Hippocampal formation (tissue), 2 donors: ENCODE results near the gene FBLN2.

Source experiments
- DNase-seq, 2 donors: peaks; one replicate each; lab custom pipeline; 2025; lab: John Stamatoyannopoulos, UW

The FBLN2 gene

GRCh38 chr3:13566769-13567310 is 17.9 kb downstream of the FBLN2 start:
- DNase-seq: no peak

DNA sequence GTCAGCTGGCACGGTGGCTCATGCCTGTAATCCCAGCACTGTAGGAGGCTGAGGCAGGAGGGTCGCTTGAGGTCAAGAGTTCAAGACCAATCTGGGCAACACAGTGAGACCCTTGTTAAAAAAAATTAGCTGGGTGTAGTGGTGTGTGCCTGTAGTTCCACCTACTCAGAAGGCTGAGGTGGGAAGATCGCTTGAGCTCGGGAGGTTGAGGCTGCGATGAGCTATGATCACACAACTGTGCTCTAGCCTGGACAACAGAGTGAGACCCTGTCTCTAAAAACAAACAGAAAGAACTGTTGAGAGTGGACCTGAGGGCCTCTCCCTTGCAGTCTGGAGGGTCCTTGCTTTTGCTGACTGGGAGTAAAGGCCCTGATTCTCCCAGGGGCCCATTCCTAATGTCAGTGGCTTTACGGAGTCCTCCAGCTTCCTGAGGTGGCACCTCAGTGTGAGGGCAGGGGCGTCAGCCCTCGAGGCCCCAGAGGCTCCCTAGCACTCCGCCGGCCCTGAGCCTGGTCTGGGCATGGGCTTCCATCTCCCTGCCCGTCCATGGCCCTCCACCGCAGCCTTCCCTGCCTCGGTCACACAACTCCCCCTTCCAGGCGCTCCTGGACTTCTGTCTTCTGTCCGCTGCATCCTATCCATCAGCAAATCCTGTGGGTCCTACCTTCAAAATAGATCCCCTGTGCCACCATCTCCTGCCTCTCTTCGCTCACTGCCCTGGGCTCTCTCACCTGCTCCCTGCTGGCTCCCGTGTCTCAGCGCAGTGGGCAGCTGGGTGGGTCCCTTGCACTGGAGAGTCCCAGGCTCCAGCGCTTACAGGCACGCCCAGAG is 19.0 kb downstream of the FBLN2 start:
- no peak for DNase-seq

DNA sequence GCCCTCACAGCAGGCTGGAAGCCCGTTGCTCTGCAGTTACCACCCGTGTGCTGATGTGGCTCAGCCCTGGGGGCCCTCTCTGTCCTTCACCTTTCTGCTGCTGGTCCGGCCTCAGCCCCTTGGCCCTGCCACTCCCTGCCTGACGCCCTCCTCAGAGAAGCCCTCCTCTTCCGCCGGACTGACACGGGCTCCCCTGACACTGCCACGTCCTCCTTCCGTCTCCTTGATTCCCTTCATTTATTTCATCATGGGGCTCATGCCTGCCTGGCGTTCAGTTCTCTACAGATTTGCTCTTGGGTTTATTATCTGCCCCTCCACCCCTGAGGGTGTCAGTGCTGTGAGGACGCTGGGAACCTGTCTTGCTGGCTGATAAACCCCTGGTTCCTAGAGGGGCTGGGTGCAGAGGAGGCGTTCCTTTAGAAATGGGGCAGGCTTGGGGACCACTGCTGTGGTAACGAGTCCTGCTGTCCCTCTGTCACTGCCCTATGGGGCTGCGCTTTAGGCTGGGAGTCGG is 19.6 kb downstream of the FBLN2 start:
- no peak for DNase-seq

DNA sequence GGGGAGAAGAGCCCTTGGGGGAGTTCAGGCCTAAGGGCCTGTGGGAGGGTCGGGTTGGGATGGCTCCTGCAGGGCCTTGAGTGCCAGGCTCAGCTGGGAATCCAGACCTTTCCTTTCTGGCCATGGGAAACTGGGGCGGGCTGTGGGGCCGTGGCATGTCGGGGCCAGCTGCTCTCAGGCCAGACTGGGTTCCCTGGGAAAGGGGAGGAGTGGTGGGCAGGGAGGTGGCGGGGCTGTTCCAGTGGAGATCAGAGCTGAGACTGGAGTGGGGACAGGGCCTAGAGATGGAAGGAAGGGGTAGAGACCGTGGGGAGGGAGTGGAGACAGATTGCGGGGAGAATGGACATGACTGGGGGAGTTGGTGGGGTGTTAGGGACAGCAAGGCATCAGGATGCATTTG is 20.3 kb downstream of the FBLN2 start:
- no peak for DNase-seq

GRCh38 chr3:13569641-13570390 is 20.9 kb downstream of the FBLN2 start:
- no peak for DNase-seq

DNA sequence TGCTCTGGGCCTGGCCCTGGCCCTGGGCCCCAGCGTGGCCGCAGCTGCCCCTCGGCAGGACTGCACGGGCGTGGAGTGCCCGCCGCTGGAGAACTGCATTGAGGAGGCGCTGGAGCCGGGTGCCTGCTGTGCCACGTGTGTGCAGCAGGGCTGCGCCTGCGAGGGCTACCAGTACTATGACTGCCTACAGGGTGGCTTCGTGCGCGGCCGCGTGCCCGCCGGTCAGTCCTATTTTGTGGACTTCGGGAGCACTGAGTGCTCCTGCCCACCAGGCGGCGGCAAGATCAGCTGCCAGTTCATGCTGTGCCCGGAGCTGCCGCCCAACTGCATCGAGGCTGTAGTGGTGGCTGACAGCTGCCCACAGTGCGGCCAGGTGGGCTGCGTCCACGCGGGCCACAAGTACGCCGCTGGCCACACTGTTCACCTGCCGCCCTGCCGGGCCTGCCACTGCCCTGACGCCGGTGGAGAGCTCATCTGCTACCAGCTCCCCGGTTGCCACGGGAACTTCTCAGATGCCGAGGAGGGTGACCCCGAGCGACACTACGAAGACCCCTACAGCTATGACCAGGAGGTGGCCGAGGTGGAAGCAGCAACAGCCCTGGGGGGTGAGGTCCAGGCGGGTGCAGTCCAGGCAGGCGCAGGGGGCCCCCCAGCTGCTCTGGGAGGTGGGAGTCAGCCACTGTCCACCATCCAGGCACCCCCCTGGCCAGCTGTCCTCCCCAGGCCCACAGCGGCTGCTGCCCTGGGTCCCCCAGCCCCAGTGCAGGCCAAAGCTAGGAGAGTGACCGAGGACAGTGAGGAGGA is 21.7 kb downstream of the FBLN2 start:
- DNase-seq: no peak

- DNase-seq: no peak
Observed at GRCh38 chr3:13571264-13571663, 22.3 kb downstream of the FBLN2 start.

DNA sequence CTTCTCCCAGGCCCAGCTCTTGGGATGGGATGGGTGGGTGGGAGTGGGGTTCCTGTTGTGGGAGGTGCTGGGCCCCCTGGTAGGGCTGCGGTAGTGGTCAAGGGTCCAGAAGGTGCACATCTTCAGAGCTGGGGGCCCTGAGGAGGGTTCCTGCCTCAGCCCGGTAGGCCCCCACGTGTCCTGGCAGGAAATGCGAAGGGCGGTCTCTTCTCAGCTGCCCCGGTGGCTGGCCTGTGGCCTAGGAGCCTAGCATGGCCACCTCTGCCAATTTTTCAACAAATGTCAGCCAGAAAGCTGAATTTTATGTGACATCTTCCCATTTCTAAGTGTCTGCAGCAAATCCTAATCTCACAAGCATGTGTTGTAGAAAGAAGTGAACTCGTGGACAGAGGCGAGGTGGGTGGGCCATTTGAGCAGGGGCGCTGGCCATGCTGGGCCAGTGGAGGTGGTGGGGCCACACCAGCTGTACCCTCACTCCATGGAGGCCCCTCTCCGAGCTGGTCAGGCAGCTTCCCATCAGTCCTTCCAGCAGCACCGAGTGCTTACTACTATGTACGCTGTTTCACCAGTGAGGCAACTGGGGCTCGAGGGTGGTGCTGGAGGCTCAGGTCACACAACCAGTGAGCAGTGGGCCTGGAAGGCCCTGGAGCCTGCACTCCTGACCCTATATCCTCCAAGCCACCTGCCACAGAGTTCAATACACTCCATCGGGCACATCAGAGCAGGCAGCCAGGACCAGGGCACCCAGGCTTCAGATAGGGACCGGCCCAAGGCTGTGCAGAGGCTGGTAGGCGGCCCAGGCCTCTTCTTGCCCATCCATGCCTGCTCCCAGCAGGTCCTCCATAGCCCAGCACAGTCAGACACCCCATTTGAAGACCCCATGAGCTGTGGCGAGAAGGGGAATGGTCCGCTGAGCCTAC is 23.2 kb downstream of the FBLN2 start:
- no peak for DNase-seq

DNA sequence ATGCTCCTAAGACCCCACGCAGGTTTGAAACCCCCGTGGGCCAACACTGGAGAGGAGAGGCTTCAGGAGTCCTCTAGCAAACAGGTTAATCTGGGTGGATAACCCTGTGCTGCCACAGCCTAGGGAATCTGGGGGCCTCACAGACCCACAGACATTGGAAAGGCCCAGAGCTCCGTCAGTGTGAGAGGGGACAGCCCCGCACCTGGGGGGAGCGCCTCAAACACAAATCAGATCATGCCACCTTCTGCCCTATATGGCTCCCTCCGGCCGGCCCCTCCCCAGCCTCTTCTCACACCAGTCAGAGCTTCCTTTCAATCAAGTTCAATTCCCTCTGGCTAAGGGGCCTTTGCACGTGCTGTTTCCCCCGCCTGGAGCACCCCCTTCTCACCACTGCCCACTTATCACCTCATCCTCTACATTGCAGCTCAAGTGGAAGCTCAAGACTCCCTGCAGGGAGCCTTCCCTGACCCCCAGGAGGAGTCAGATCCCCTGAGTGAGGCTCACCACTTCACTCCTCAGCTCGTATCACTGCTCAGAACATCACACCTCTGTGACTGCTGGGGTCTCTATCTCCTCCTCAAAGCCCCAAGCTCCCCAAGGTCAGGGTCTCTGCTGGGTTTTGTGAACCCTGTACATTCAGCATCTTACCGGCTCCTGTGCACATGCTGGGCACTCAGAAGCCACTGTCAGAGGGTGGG is 24.1 kb downstream of the FBLN2 start:
- DNase-seq: no peak

- DNase-seq: no peak
Observed at GRCh38 chr3:13574083-13574797, 25.3 kb downstream of the FBLN2 start.

- no peak for DNase-seq
Observed at GRCh38 chr3:13574798-13575451, 26.0 kb downstream of the FBLN2 start.

DNA sequence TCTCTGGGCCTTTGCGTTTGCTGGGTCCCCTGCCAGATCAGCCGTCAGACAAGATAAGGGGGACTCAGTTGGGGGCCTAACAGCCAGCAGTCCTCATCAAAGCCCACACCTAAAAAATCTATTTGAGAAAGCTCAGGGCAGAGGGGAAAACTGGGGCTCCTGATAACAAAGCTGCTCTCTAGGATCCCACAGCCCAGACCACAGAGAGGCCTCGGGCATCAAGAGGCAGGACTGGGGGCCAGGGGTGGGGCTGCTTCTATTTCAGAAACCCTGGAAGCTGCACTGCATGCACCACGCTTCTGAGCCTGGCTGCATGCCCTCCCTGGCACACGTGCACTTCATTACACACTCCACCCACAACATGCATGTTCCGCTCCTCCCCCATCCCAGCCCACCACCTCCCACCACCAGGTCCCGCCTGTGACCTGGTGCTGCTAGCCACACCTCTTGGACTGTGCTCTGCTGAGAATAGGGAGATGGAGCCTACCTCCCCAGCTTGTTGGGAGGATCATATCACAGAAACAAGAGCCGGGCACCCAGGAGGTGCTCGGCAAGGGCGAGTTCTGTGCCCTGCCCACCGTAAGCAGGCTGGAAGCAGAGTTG is 26.6 kb downstream of the FBLN2 start:
- no peak for DNase-seq

DNA sequence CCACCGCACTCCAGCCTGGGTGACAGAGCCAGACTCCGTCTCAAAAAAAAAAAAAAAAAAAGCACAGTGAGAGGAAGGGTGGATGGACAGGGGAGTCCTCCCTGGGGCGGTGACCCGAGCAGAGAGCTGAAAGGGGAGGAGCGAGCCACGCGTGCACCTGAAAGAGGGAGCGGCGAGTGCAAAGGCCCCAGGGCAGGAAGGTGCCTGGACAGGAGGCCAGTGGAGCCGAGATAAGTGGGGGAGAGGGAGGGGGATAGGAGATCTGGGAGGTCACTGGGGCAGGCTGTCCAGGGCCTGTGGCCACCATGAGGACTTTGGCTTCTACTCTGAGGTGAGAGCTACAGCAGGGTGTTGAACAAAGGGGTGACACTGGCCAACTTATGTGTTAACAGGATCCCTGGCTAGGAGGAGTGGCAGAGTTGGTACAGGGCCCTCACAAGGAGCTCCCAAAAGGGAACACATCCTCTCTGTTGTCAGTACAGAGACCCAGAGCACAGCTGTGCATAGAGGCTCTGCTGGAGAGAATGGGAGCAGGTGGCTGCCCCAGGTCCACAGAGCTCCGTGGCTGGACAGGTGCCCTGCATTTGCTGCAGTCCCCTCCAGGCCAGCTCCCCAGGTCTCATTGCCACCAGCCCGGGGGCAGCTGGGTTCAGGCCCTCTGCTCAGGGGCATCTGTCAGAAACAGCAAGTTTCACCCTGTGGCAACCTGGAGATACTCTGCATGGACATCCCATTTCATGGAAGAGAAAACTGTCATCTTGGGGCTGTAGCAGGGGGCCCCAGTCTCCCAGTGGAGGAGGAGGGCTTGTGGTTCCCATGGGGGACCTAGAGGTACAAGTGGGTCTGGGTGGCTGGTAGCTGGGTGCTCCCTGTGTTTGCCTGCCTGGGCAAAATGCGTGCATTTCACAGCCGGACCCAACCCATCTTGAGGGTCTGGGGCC is 28.5 kb downstream of the FBLN2 start:
- DNase-seq: no peak

DNA sequence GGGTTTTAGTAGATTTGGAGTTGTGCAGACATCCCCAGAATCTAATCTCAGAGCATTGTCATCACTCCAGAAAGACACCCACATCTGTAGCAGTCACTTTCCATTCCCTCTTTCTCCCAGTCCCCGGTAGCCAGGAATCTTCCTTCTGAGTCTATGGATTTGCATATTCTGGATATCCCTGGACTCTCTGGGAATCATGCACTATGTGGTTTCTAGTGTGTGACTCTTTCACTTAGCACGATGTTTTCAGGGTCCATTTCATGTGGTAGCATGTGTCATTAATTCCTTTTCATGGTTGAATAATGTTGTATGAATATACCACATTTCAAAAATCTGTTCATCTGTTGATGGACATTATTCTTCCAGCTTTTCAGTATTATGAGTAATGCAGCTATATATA is 29.3 kb downstream of the FBLN2 start:
- DNase-seq: no peak

- no peak for DNase-seq
Observed at GRCh38 chr3:13579063-13579462, 30.1 kb downstream of the FBLN2 start.

GRCh38 chr3:13580256-13581023 is 31.5 kb downstream of the FBLN2 start:
- no peak for DNase-seq
